Lower lobe of right lung (tissue), 2 donors: ENCODE results near the gene SH3RF3. TPM values are rescaled to one million over a fixed set of nuclear protein-coding genes. Genes with fewer than 3 reads are reported as not detected.

Source experiments
- ATAC-seq, 2 donors: fragments of 200-7000 bp; cut with Tn5 transposase; one replicate each; pipeline ENCODE4 v1.9.1; 2020 to 2022; ENCODE audit warnings: mild to moderate bottlenecking in 2 of 2, moderate library complexity in 2 of 2
- DNase-seq: peaks from one replicate; pipeline ENCODE4 v3.0.0-alpha.2; 2020
- H3K27ac ChIP-seq: fragments of 200-600 bp; one replicate; pipeline ENCODE4 v1.8.0; 2022
- H3K27me3 ChIP-seq: fragments of 200-600 bp; one replicate; pipeline ENCODE4 v1.8.0; 2022; ENCODE audit warnings: low read depth
- H3K36me3 ChIP-seq: fragments of 200-600 bp; one replicate; pipeline ENCODE4 v1.8.0; 2022; ENCODE audit warnings: mild to moderate bottlenecking
- H3K4me1 ChIP-seq: fragments of 200-600 bp; one replicate; pipeline ENCODE4 v1.8.0; 2022
- H3K4me3 ChIP-seq: fragments of 200-600 bp; one replicate; pipeline ENCODE4 v1.8.0; 2022; ENCODE audit warnings: mild to moderate bottlenecking
- H3K9me3 ChIP-seq: fragments of 200-600 bp; one replicate; pipeline ENCODE4 v1.8.0; 2022
- intact Hi-C: fragments of 100-400 bp; cut with DNase I; formaldehyde crosslinking; loops from one replicate; pipeline ENCODE4 v1.11.0; 2022
- total RNA-seq: library from RNA; stranded (reverse); fragmentation: NEBNext Ultra II Directional; extraction: Animal tissue kit (Norgen Biotek cat#: 25700); gene quantifications from one replicate; pipeline ENCODE4 v1.2.1, GENCODE V29; 2021
- TF ChIP-seq, protein P1 (sequence below): fragments of 200-600 bp; IDR thresholded peaks from one replicate; pipeline ENCODE4 v1.8.0; 2022; ENCODE audit warnings: antibody characterized with exemption, mild to moderate bottlenecking
- donor health status: DM: no; HTN: yes; CAD: no; lungs with severe emphysema.

The SH3RF3 gene
- total RNA-seq, 1 donor from 2014 or later, result 5.7 TPM

DNA sequence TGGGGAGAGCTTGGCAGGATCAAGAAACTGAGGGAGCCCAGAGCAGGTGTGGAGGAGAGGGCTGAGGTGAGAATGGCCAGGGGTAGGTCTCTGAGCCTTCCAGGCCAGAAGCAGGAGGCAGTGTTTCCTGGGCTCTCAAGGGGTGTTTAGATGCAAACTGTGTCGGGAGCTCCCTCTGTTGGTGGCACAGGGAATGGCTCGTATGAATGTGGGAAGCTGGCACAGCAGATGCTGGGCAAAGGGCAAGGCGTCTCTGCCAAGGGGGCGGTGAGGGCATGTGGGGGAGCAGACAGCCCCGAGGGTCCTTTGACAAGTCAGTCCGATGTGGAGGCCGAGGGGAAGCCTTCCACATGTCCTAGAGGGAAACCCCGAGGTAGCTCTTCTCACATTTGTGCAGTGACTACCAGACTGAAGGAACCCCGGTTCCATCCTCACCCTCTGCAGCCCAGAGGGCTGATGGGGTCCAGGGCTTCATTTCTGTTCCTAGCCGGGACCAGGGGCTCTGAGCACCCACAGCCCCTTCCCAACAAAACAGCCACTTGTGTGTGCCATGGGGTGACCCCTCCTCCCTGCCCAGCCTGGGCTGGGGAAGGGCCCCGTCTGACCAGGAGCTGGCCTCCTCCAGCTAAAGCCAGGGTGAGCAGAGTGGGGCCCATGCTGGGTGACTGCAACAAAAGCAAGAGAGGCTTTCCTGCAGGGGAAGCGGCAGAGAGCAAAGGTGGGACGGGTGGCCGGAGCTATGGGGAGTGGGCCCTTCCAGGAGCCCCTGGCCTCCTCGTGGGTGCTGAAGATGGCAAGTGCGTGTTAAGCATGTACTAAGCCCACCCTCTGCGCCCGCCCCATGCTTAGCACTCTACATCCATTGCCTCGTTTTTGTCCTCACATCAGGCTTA, 381.4 kb downstream of the SH3RF3 start:
- H3K9me3 ChIP-seq, result peaks cover 5% of the 10 kb centered on the region
- H3K27me3 ChIP-seq, result no peaks in the 10 kb centered on the region
- TF ChIP-seq, protein P1, sequence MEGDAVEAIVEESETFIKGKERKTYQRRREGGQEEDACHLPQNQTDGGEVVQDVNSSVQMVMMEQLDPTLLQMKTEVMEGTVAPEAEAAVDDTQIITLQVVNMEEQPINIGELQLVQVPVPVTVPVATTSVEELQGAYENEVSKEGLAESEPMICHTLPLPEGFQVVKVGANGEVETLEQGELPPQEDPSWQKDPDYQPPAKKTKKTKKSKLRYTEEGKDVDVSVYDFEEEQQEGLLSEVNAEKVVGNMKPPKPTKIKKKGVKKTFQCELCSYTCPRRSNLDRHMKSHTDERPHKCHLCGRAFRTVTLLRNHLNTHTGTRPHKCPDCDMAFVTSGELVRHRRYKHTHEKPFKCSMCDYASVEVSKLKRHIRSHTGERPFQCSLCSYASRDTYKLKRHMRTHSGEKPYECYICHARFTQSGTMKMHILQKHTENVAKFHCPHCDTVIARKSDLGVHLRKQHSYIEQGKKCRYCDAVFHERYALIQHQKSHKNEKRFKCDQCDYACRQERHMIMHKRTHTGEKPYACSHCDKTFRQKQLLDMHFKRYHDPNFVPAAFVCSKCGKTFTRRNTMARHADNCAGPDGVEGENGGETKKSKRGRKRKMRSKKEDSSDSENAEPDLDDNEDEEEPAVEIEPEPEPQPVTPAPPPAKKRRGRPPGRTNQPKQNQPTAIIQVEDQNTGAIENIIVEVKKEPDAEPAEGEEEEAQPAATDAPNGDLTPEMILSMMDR, result peak; percentile 93
- H3K36me3 ChIP-seq, result no peaks in the 10 kb centered on the region
- peaks cover 10% of the 10 kb centered on the region for H3K4me1 ChIP-seq
- ATAC-seq, result peak; percentile 74 to 76
- DNase-seq, result peak; percentile 77
- H3K27ac ChIP-seq, result no peak overlapping the region
- no peak overlapping the region for H3K4me3 ChIP-seq
- intact Hi-C loops, result loop anchor here (10.0 kb wide), 1 partner anchor 386 kb away; the partner anchor contains the start of gene SH3RF3

DNA sequence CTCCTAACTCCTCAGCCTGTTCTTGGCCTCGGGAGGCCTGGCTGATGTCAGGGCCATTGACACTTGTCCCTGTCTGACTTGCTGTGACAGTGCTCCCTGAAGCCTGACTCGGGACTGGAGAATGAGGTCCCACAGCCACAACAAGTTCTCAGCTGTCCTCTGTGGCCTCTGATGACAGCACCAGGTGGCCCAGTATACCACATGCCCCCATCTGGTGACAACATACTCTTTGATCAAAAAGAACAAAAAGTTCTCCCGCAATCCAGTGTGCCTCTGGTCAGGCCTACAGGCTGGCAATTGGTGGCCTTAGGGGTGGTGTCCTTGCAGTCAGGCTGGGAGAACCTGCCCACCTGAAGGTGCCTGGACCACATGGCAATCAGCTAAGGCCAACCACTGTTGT, 382.2 kb downstream of the SH3RF3 start:
- Histone ChIP-seq H3K4me3 (no peak overlapping the region), H3K27me3 (no peaks in the 10 kb centered on the region), H3K27ac (no peak overlapping the region), H3K4me1 (peaks cover 10% of the 10 kb centered on the region), H3K9me3 (no peaks in the 10 kb centered on the region), H3K36me3 (no peaks in the 10 kb centered on the region)
- TF ChIP-seq, protein P1, result no peak
- no peak for DNase-seq
- intact Hi-C loops, result loop anchor here (10.0 kb wide), 1 partner anchor 386 kb away; the partner anchor contains the start of gene SH3RF3
- ATAC-seq, result no peak

DNA sequence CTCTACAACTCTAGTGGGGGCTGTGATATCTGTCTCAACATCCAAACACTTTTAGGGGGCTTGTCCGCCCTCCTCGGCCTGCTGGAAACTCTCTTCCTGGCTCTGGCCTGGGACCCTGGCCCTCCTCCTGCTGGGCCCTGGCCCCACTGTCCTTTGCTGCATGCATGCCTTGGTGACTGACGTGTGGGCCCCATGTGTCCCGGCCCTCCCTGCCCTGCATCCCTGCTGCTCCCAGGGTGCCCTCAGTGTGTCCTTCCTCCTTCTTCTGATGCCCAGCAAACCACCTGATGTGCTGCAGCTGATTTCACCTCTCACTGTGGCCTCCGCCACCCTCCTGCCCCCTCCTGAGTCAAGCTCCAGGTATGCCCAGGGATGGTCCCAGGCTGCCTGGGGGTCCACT, 383.1 kb downstream of the SH3RF3 start:
- intact Hi-C loops, result loop anchor here (10.0 kb wide), 1 partner anchor 387 kb away; the partner anchor contains the start of gene SH3RF3
- peaks cover 10% of the 10 kb centered on the region for H3K4me1 ChIP-seq
- no peaks in the 10 kb centered on the region for H3K36me3 ChIP-seq
- H3K9me3 ChIP-seq, result no peaks in the 10 kb centered on the region
- no peak overlapping the region for H3K4me3 ChIP-seq
- H3K27me3 ChIP-seq, result no peaks in the 10 kb centered on the region
- ATAC-seq (no peak), DNase-seq (no peak)
- TF ChIP-seq, protein P1, result no peak
- no peak overlapping the region for H3K27ac ChIP-seq

DNA sequence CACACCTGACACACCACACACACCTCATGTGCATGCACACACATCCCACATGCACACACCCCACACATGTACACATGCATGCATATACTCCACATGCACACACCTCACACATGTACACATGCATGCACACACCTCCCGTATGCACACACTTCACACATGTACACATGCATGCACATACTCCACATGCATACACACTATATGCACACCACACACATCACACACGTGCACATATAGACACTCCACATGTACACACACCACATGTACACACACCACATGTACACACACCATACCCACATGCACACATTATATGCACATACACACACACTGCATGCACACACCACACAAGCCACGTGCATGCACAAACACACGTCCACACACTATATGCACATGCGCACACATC, 384.2 kb downstream of the SH3RF3 start:
- no peaks in the 10 kb centered on the region for H3K36me3 ChIP-seq
- no peak overlapping the region for H3K4me3 ChIP-seq
- TF ChIP-seq, protein P1, result no peak
- no peaks in the 10 kb centered on the region for H3K27me3 ChIP-seq
- DNase-seq, result no peak
- no peak overlapping the region for H3K27ac ChIP-seq
- peaks cover 10% of the 10 kb centered on the region for H3K4me1 ChIP-seq
- no peak for ATAC-seq
- no peaks in the 10 kb centered on the region for H3K9me3 ChIP-seq
- intact Hi-C loops, result loop anchor here (10.0 kb wide), 1 partner anchor 388 kb away; the partner anchor contains the start of gene SH3RF3

DNA sequence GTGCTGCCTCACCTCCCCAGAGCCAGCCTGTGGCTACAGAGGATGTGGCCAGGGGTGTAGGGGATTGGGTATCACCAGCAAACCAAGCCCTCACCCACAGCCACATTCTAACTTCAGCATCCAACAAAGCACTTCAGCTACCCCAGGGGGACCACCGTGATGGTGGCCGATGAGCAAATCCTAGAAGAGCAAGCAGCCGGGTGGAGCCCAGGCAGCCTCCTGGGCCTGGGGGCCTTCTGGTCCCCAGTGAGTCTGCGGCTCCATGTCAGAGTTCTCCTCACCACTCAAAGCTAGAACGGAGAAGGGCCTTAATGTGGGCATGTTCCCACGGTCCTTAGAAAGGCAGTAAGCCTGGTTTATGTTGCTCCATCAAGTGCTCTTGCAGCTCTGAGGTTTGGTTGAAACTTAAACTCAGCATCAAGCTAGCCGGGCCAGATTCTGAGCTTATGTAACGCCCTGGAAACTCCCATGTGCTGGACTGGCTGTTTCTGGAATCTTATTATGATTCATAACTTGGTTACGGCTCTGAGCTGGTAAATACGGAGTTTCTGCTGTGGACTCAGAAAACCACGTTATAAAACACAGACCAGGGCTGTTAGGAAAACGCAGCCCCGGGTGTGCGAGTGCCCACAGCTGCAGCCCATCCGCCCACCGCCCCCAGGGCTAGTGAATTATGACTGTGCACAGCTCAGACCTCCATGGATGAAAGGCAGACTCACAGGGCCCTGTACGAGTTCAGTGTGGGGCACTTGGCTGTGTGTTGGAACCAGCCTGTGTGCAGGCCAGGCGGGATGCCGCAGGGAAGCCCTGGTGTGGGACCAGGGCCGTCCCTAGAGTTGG, 385.0 kb downstream of the SH3RF3 start:
- TF ChIP-seq, protein P1, result no peak
- H3K36me3 ChIP-seq, result no peaks in the 10 kb centered on the region
- no peaks in the 10 kb centered on the region for H3K9me3 ChIP-seq
- intact Hi-C loops, result loop anchor here (10.0 kb wide), 1 partner anchor 389 kb away; the partner anchor contains the start of gene SH3RF3
- peak overlapping the region; percentile 73 for H3K27ac ChIP-seq
- peak; percentile 48 to 75 for ATAC-seq
- peaks cover 10% of the 10 kb centered on the region for H3K4me1 ChIP-seq
- H3K27me3 ChIP-seq, result no peaks in the 10 kb centered on the region
- H3K4me3 ChIP-seq, result no peak overlapping the region
- DNase-seq, result no peak
